Measurements from ENCODE around the gene CRY2. TPM values are rescaled to one million over a fixed set of nuclear protein-coding genes. Genes with fewer than 3 reads are reported as not detected.

CRY2 gene
- total and polyA plus RNA-seq, 2 of the 13 experiments (the other 11 are each of a cell fraction or from before 2014, with no cell fraction given): 10.1 to 12.2 TPM

GRCh38 chr11:45843158-45843924 is 3.9 kb upstream of the CRY2 start (continued):
- peak; percentile 65 for TF ChIP-seq FOXA3 (CRISPR knock-in tag; IDR thresholded peaks at IDR 0.05)
- TF ChIP-seq TFDP1 (CRISPR knock-in tag; IDR thresholded peaks at IDR 0.05; ENCODE audit: borderline replicate concordance): peak; percentile 66; the same call in 1 of the 2 replicates
- no peak for TF ChIP-seq SIN3A (IDR thresholded peaks at IDR 0.05; ENCODE audit: borderline replicate concordance, low read depth, low read length)
- TF ChIP-seq EP300 (IDR thresholded peaks at IDR 0.05; ENCODE audit: low read depth in 2 of 2, low read length in 2 of 2): peak in 1 of 2 experiments; percentile 30; a peak in 3 of 4 replicates
- TF ChIP-seq EP300 (CRISPR knock-in tag; IDR thresholded peaks at IDR 0.05; ENCODE audit: borderline replicate concordance): peak; percentile 26; the same call in 1 of the 2 replicates
- TF ChIP-seq RAD21 (CRISPR knock-in tag; IDR thresholded peaks at IDR 0.05): peak; percentile 68; the same call in 1 of the 2 replicates
- peak; percentile 90 for TF ChIP-seq ZMYM4 (CRISPR knock-in tag; IDR thresholded peaks at IDR 0.05)
- TF ChIP-seq KDM6A (CRISPR knock-in tag; IDR thresholded peaks at IDR 0.05; ENCODE audit: low read depth): no peak
- TF ChIP-seq HMG20B (CRISPR knock-in tag; conservative IDR thresholded peaks at IDR 0.05): no peak
- TF ChIP-seq ZNF703 (CRISPR knock-in tag; IDR thresholded peaks at IDR 0.05; ENCODE audit: borderline replicate concordance): 0 out of 2 replicates have a peak, but pooled peaks have one; percentile 25
- TF ChIP-seq ZBTB43 (CRISPR knock-in tag; conservative IDR thresholded peaks at IDR 0.05): no peak
- peak; percentile 69 for TF ChIP-seq TFDP2 (CRISPR knock-in tag; IDR thresholded peaks at IDR 0.05)
- TF ChIP-seq ERF (CRISPR knock-in tag; IDR thresholded peaks at IDR 0.05): no peak
- no peak for TF ChIP-seq FOSL1 (CRISPR knock-in tag; IDR thresholded peaks at IDR 0.05; ENCODE audit: borderline replicate concordance)
- TF ChIP-seq GTF2F1 (IDR thresholded peaks at IDR 0.05; ENCODE audit: low read length): no peak
- TF ChIP-seq HIVEP1 (CRISPR knock-in tag; IDR thresholded peaks at IDR 0.05): peak; percentile 48; the same call in 1 of the 2 replicates
- TF ChIP-seq ZC3H13 (CRISPR knock-in tag; IDR thresholded peaks at IDR 0.05): no peak
- no peak; the same call in 1 of the 2 replicates for TF ChIP-seq ZNF878 (CRISPR knock-in tag; IDR thresholded peaks at IDR 0.05)
- 0 out of 2 replicates have a peak, but pooled peaks have one; percentile 63 for TF ChIP-seq TMF1 (CRISPR knock-in tag; IDR thresholded peaks at IDR 0.05; ENCODE audit: low read depth)
- no peak for TF ChIP-seq ZNF776 (CRISPR knock-in tag; IDR thresholded peaks at IDR 0.05)
- TF ChIP-seq MXD1 (CRISPR knock-in tag; IDR thresholded peaks at IDR 0.05): no peak

Data from HepG2 (cell line).